ENCODE results near the gene PLEKHM2. TPM values are rescaled to one million over a fixed set of nuclear protein-coding genes. Genes with fewer than 3 reads are reported as not detected.

Gene PLEKHM2
- total RNA-seq, 4 donors from 2014 or later: 34.4 to 81.1 (median 50.0) TPM

- TF ChIP-seq CTCF (IDR thresholded peaks at IDR 0.05): no peak
- ATAC-seq (ENCODE audit: low FRiP score) (no peak), DNase-seq (ENCODE audit: low spot score) (no peak)
Measured at GRCh38 chr1:15764890-15765289, 80.8 kb downstream of the PLEKHM2 start.

DNA sequence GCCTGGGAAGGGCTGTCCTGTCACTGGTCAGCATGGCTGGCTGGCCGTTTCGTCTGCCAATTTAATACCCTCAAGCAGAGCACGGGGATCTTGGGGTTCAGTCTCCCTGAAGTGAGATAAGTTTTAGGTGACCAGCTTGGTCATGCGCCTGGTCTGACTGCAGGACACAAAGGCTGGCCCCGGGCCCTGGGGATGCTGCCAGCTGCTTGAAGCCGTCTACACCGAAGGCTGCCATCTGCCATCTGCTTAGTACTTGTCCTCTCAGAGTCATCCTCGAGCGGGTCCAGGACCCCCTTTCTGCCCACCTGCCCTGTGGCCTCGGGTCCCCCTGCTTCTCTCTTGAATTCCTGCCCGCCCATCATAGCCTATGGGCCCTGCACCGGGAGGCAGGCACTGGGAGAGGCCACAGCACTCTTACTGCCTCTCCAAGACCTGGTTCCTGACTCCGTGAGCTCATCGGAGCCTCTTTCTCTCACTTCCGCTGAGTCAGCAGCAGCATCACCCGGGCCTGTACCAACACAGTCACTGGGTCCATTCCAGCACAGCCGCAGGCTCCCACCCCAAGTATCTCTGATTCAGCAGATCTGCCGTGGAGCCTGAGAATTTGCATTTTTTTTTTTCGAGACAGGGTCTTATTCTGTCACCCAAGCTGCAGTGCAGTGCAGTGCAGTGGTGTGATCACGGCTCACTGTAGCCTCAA is 81.5 kb downstream of the PLEKHM2 start:
- TF ChIP-seq CTCF (IDR thresholded peaks at IDR 0.05): no peak
- no peak for ATAC-seq (ENCODE audit: low FRiP score)

GRCh38 chr1:15767941-15768340 is 83.8 kb downstream of the PLEKHM2 start:
- ATAC-seq (ENCODE audit: low FRiP score) (no peak), DNase-seq (ENCODE audit: low spot score) (no peak)
- TF ChIP-seq CTCF (IDR thresholded peaks at IDR 0.05): no peak

More for the DNA sequence above, 81.5 kb downstream of the PLEKHM2 start:
- DNase-seq (ENCODE audit: low spot score): no peak

DNA sequence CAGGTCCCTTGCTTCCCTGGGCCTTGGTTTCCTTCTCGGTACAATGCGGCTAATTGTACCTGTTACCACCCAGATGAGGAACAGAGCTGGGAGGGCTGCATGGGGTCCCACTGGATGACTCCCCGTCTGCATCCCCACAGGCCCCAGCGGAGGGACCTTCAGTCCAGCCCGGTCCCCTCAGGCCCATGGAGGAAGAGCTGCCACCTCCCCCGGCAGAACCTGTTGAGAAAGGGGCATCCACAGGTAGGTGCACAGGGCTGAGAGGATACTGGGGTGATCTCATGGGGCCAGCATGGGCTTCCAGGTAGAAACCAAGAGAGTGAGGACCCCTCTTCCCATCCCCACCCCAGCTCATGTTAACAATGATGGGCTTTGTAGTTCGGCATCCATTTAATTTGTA is 84.3 kb downstream of the PLEKHM2 start:
- no peak for DNase-seq (ENCODE audit: low spot score)
- no peak for ATAC-seq (ENCODE audit: low FRiP score)
- TF ChIP-seq CTCF (IDR thresholded peaks at IDR 0.05): no peak

DNA sequence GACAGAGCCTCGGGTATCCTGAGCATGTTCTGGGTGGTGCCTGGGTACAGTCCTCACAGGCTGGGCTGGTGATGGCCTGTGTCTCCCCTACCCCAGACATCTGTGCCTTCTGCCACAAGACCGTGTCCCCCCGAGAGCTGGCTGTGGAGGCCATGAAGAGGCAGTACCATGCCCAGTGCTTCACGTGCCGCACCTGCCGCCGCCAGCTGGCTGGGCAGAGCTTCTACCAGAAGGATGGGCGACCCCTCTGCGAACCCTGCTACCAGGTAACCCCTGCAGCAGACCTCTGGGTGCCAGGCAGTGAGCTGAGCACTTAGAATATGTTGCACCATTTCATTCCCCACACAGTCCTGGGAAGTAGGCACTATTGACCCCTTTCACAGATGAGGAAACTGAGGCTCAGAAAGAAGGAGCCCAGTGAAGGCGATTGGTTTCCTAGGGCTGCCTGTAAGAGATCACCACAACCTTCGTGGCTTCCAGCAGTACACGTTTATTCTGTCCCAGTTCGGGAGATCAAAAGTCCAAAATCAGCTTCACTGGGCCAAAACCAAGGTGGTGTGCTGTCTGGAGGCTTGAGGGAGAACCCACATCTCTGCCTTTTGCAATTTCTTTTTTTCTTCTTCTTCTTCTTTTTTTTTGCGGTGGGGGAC is 86.3 kb downstream of the PLEKHM2 start:
- no peak for TF ChIP-seq CTCF (IDR thresholded peaks at IDR 0.05)
- DNase-seq (ENCODE audit: low spot score): no peak
- ATAC-seq (ENCODE audit: low FRiP score): no peak

- no peak for ATAC-seq (ENCODE audit: low FRiP score)
- TF ChIP-seq CTCF (IDR thresholded peaks at IDR 0.05): no peak
- no peak for DNase-seq (ENCODE audit: low spot score)
Measured at GRCh38 chr1:15771836-15772515, 87.9 kb downstream of the PLEKHM2 start.
